Smooth muscle cell (in vitro differentiated cells): ENCODE data around the gene CHD9. TPM values are rescaled to one million over a fixed set of nuclear protein-coding genes. Genes with fewer than 3 reads are reported as not detected.
"Not testable (repeated sequence)": the region's sequence is repeated elsewhere in the genome, so short reads cannot be mapped to it uniquely, and the experiment has no call there.

Source experiments
- DNase-seq: peaks from one replicate; lab custom pipeline; 2025; ENCODE audit not compliant: unreplicated experiment; lab: John Stamatoyannopoulos, UW
- H2AFZ ChIP-seq: fragments of 200-600 bp; sonication (generic); 2 replicates; pipeline ENCODE4 v1.6.0; 2016; ENCODE audit warnings: antibody characterized with exemption, low read depth, mild to moderate bottlenecking
- H3F3A ChIP-seq: fragments of 200-600 bp; sonication (generic); 2 replicates; pipeline ENCODE4 v1.6.0; 2017; ENCODE audit warnings: antibody characterized with exemption, low read depth
- H3K27ac ChIP-seq: fragments of 200-600 bp; sonication (generic); 2 replicates; pipeline ENCODE4 v1.5.1; 2016; ENCODE audit warnings: low read depth, mild to moderate bottlenecking
- H3K27me3 ChIP-seq: fragments of 200-600 bp; sonication (generic); 2 replicates; pipeline ENCODE4 v1.6.1; 2016; ENCODE audit warnings: low read depth, mild to moderate bottlenecking
- H3K36me3 ChIP-seq: fragments of 200-600 bp; sonication (generic); 2 replicates; pipeline ENCODE4 v1.5.1; 2016; ENCODE audit warnings: low read depth
- H3K4me1 ChIP-seq: fragments of 200-600 bp; sonication (generic); 2 replicates; pipeline ENCODE4 v1.5.1; 2016; ENCODE audit warnings: low read depth
- H3K4me2 ChIP-seq: fragments of 200-600 bp; sonication (generic); 2 replicates; pipeline ENCODE4 v1.6.0; 2016; ENCODE audit warnings: mild to moderate bottlenecking
- H3K4me3 ChIP-seq: fragments of 200-600 bp; sonication (generic); 2 replicates; pipeline ENCODE4 v1.5.1; 2016; ENCODE audit warnings: mild to moderate bottlenecking
- H3K79me2 ChIP-seq: fragments of 200-600 bp; sonication (generic); 2 replicates; pipeline ENCODE4 v1.6.0; 2016; ENCODE audit warnings: low read depth, mild to moderate bottlenecking
- H3K9ac ChIP-seq: fragments of 200-600 bp; sonication (generic); 2 replicates; pipeline ENCODE4 v1.6.0; 2016; ENCODE audit warnings: low read depth
- H3K9me3 ChIP-seq: fragments of 200-600 bp; sonication (generic); replicated peaks from 2 replicates; pipeline ENCODE4 v1.5.1; 2016; ENCODE audit warnings: low read depth
- H4K20me1 ChIP-seq: fragments of 200-600 bp; sonication (generic); 2 replicates; pipeline ENCODE4 v1.6.0; 2016; ENCODE audit warnings: low read depth
- WGBS: methylation state at CpG from one replicate; pipeline ENCODE4 v1.1.7; 2016; ENCODE audit warnings: low lambda C conversion rate; 5-methylcytosine and 5-hydroxymethylcytosine counted together
- polyA plus RNA-seq: library from polyadenylated mRNA; unstranded; fragments of >200 nt; fragmentation: Nextera tagmentation; extraction: Ambion mirVana; gene quantifications from 2 replicates; pipeline ENCODE4 v1.2.1, GENCODE V29; 2016
- total RNA-seq: library from RNA; depleted of rRNA; stranded (reverse); fragments of >200 nt; gene quantifications from 2 replicates; pipeline ENCODE4 v1.2.3, GENCODE V29; 2014
- TF ChIP-seq, protein P1 (sequence below): fragments of 200-600 bp; sonication (generic); IDR thresholded peaks from 2 replicates; pipeline ENCODE4 v1.5.1; 2017; ENCODE audit warnings: borderline replicate concordance, mild to moderate bottlenecking, antibody characterized with exemption; ENCODE audit not compliant: insufficient read depth, poor library complexity, severe bottlenecking

The CHD9 gene
- total and polyA plus RNA-seq, 2 experiments from 2014 or later: 43.7 to 117 TPM

DNA sequence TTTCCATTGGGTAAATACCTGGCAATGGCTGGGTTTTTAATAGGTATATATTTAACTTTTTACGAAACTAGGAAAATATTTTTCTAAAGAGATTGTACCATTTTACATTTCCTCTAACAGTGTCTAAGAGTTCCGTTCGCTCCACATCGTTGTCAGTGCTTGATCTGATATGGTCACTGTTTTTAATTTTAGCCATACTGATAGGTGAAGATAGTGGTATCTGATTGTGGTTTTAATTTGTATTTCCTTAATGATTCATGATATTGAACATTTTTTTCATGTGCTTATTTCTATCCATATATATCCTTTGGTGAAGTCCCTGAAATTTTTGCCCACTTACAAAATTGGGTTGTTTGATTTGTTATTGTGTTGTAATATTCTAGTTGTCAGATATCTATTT is 117.7 kb downstream of the CHD9 start:
- Histone ChIP-seq H3K79me2 (peaks cover 95% of the 10 kb centered on the region), H3K4me1 (no peaks in the 10 kb centered on the region), H3F3A (no peaks in the 10 kb centered on the region), H3K4me3 (no peak overlapping the region), H3K9ac (no peak overlapping the region), H3K4me2 (no peak overlapping the region), H3K27ac (no peak overlapping the region), H3K27me3 (no peaks in the 10 kb centered on the region), H4K20me1 (peaks cover 90% of the 10 kb centered on the region), H3K9me3 (no peaks in the 10 kb centered on the region), H2AFZ (no peak overlapping the region), H3K36me3 (no peaks in the 10 kb centered on the region)
- DNase-seq: no peak
- TF ChIP-seq, protein P1, sequence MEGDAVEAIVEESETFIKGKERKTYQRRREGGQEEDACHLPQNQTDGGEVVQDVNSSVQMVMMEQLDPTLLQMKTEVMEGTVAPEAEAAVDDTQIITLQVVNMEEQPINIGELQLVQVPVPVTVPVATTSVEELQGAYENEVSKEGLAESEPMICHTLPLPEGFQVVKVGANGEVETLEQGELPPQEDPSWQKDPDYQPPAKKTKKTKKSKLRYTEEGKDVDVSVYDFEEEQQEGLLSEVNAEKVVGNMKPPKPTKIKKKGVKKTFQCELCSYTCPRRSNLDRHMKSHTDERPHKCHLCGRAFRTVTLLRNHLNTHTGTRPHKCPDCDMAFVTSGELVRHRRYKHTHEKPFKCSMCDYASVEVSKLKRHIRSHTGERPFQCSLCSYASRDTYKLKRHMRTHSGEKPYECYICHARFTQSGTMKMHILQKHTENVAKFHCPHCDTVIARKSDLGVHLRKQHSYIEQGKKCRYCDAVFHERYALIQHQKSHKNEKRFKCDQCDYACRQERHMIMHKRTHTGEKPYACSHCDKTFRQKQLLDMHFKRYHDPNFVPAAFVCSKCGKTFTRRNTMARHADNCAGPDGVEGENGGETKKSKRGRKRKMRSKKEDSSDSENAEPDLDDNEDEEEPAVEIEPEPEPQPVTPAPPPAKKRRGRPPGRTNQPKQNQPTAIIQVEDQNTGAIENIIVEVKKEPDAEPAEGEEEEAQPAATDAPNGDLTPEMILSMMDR: no peak
- WGBS: 97% methylated on average over 4 of the region's 4 CpGs

DNA sequence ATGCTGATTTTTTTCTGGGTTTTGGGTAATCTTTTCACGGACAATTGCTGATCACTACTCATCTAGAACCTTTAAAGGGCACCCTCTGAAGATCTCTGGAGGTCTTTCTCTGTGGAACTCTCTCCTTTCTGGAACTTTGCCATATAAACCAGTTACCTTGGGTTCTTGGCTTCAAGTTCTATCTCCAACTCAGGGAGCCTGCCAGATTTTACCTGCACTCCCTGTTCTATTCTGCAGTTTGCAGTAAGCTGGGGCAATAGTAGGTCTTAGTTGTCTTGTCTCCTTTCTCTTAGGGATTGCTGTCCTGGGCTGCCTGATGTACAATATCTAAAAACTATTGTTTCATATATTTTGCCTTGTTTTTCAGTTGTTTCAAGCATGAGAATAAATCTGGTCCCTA is 120.3 kb downstream of the CHD9 start:
- peaks cover 88% of the 10 kb centered on the region for H4K20me1 ChIP-seq

DNA sequence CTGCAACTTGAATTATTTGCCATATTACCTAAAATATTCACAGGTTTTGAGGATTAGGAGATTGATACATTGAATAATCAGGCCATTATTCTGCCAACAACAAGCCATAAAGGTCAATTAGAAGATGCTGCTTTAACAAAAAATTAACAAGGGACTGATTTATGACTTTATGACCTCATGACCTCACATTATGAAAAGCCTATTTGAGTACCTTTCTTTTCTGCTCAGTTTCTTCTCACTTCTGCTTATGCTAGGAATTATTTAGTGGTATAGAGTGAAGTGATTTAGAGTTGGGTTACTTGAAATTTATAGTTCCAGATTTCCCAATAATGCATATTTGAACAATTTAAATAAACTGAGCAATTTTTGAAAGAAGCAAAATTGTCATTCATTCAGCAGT is 121.6 kb downstream of the CHD9 start:
- no peaks in the 10 kb centered on the region for H3K9me3 ChIP-seq
- no peak overlapping the region for H3K4me3 ChIP-seq
- H3K4me1 ChIP-seq: no peaks in the 10 kb centered on the region
- H3K27me3 ChIP-seq: no peaks in the 10 kb centered on the region
- TF ChIP-seq, protein P1: no peak
- no peaks in the 10 kb centered on the region for H3K36me3 ChIP-seq
- no peak overlapping the region for H2AFZ ChIP-seq
- peaks cover 86% of the 10 kb centered on the region for H4K20me1 ChIP-seq
- no peak overlapping the region for H3K9ac ChIP-seq
- no peaks in the 10 kb centered on the region for H3F3A ChIP-seq
- no peak overlapping the region for H3K27ac ChIP-seq
- peaks cover 94% of the 10 kb centered on the region for H3K79me2 ChIP-seq
- no peak overlapping the region for H3K4me2 ChIP-seq
- no peak for DNase-seq

More for the DNA sequence above, 120.3 kb downstream of the CHD9 start:
- H3K9ac ChIP-seq: no peak overlapping the region
- H3K27ac ChIP-seq: no peak overlapping the region
- H3K4me1 ChIP-seq: no peaks in the 10 kb centered on the region
- no peaks in the 10 kb centered on the region for H3K36me3 ChIP-seq
- H3F3A ChIP-seq: no peaks in the 10 kb centered on the region
- 88% methylated on average over 1 of the region's 1 CpG for WGBS
- no peak for DNase-seq
- H2AFZ ChIP-seq: no peak overlapping the region
- no peaks in the 10 kb centered on the region for H3K9me3 ChIP-seq
- peaks cover 95% of the 10 kb centered on the region for H3K79me2 ChIP-seq
- no peak overlapping the region for H3K4me2 ChIP-seq
- TF ChIP-seq, protein P1: no peak
- no peak overlapping the region for H3K4me3 ChIP-seq
- no peaks in the 10 kb centered on the region for H3K27me3 ChIP-seq

DNA sequence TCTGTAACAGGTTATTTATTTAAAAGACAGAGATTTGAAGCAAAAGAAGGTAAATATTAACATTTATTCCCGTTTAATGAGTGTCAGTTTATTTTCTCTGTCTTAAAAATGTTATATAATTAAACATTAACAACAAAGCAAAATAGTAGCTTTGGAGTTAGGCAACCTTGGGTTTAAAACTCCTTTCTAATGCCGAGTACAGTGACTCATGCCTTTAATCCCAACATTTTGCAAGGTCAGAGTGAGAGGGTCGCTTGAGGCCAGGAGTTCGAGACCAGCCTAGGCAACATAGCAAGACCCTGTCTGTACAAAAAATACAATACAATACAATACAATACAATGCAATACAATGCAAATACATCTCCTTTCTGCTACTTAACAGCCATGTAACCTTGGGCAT is 128.7 kb downstream of the CHD9 start:
- WGBS: 88% methylated on average over 4 of the region's 4 CpGs
- TF ChIP-seq, protein P1: no peak
- no peak for DNase-seq

DNA sequence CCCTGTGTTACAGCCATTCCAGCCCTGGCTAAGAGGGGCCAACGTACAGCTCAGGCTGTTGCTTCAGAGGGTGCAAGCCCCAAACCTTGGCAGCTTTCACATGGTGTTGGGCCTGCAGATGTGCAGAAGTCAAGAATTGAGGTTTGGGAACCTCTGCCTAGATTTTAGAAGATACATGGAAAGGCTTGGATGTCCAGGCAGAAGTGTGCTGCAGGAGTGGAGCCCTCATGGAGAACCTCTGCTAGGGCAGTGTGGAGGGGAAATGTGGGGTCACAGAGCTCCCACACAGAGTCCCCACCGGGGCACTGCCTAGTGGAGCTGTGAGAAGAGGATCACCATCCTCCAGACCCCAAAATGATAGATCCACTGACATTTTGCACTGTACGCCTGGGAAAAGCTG is 130.9 kb downstream of the CHD9 start:
- not testable (repeated sequence) for H3K4me1 ChIP-seq, H3K27me3 ChIP-seq, H3K9me3 ChIP-seq, H3K4me2 ChIP-seq, H3K27ac ChIP-seq, DNase-seq, H3K36me3 ChIP-seq, H3K9ac ChIP-seq, H2AFZ ChIP-seq, H3F3A ChIP-seq, H3K4me3 ChIP-seq
- peaks cover 81% of the 10 kb centered on the region for H3K79me2 ChIP-seq
- H4K20me1 ChIP-seq: peaks cover 52% of the 10 kb centered on the region
- 98% methylated on average over 3 of the region's 3 CpGs for WGBS

More for the DNA sequence above, 128.7 kb downstream of the CHD9 start:
- H3K9ac ChIP-seq: no peak overlapping the region
- H4K20me1 ChIP-seq: peaks cover 50% of the 10 kb centered on the region
- H3F3A ChIP-seq: no peaks in the 10 kb centered on the region
- H3K36me3 ChIP-seq: peaks cover 6% of the 10 kb centered on the region
- H2AFZ ChIP-seq: no peak overlapping the region
- peaks cover 86% of the 10 kb centered on the region for H3K79me2 ChIP-seq
- H3K4me3 ChIP-seq: no peak overlapping the region
- H3K4me1 ChIP-seq: no peaks in the 10 kb centered on the region
- H3K4me2 ChIP-seq: no peak overlapping the region
- no peak overlapping the region for H3K27ac ChIP-seq
- H3K9me3 ChIP-seq: peaks cover 5% of the 10 kb centered on the region
- H3K27me3 ChIP-seq: no peaks in the 10 kb centered on the region
